Activated naive CD8-positive, alpha-beta T cell treated with anti-CD3 and anti-CD28 coated beads, Interleukin-2, amount 50 U/mL, for 24 hours (primary cell): ENCODE results near the gene PLCB1.
"Not testable (repeated sequence)": the region's sequence is repeated elsewhere in the genome, so short reads cannot be mapped to it uniquely, and the experiment has no call there.

Experiments used
- ATAC-seq: fragments of 150-1000 bp; cut with Tn5 transposase; one replicate; pipeline ENCODE4 v1.10.0; 2021
- DNase-seq: peaks from one replicate; pipeline ENCODE4 v3.0.0; 2021
- H3K27ac Mint-ChIP-seq: one replicate; pipeline ENCODE4 v1.8.0; 2021; ENCODE audit warnings: mild to moderate bottlenecking, mixed read lengths
- H3K27me3 Mint-ChIP-seq: one replicate; pipeline ENCODE4 v1.8.0; 2021; ENCODE audit warnings: mixed read lengths
- H3K36me3 Mint-ChIP-seq: one replicate; pipeline ENCODE4 v1.8.0; 2021; ENCODE audit warnings: low read depth, mixed read lengths
- H3K4me1 Mint-ChIP-seq: one replicate; pipeline ENCODE4 v1.8.0; 2021; ENCODE audit warnings: mixed read lengths
- H3K4me3 Mint-ChIP-seq: one replicate; pipeline ENCODE4 v1.8.0; 2021; ENCODE audit warnings: mild to moderate bottlenecking, moderate library complexity, mixed read lengths
- H3K9me3 Mint-ChIP-seq: one replicate; pipeline ENCODE4 v1.8.0; 2021; ENCODE audit warnings: mixed read lengths

The PLCB1 gene

DNA sequence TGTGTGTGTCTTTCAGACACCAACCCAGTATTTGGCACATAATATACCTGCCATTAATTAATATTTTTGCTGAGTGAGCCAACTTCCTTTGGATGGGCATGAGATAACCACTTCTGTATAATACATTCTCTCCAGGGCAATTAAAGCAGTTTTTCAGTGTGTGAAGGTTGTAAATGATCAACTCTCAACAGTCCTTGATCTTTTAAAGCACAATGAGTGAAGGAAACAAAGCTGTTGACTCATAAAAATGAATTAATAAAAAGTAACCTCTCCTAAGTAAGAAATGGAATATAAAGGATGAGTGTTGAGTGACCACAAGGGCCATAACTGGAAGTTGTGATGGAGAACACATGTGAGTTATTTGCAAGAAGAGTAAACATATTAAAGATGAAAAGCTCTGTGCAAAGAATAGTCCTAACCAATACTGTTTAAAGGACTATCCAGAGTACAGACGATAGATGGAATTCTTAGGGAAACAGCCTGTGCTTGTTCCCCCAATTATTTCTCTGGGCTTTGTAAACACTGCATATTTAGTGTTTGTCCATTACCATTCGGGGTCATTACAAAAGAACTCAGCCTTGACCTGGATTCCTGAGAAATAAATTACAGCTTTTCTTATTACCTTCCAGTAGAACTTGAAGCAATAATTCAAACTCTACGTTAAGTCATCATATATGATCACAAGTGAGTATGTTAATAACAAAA lies 446.2 kb downstream of the PLCB1 start:
- Mint-ChIP-seq H3K4me1 (no peaks in the 10 kb centered on the region), H3K27ac (no peak overlapping the region), H3K27me3 (no peaks in the 10 kb centered on the region), H3K4me3 (no peak overlapping the region), H3K9me3 (peaks cover 3% of the 10 kb centered on the region), H3K36me3 (no peaks in the 10 kb centered on the region)
- ATAC-seq = no peak
- no peak for DNase-seq

DNA sequence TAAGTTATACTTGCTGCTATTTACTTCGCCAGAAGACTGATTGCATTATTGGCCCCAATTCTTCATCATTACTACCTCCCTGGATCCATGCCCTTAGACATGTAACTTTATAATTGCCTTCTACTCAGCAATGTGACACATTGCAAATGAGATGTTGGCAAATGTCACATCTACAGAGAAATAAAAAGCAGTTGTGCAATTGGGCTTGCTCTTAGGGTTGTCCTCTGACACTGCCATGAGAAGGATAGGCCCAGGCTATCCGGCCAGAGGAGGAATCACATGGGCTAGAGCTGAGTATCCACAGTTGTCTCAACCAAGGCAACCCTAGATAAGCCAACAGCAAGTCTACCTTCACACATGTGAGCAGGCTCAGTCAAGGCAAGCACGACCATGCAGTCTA lies 447.0 kb downstream of the PLCB1 start:
- H3K27me3 Mint-ChIP-seq = no peaks in the 10 kb centered on the region
- ATAC-seq = no peak
- no peaks in the 10 kb centered on the region for H3K36me3 Mint-ChIP-seq
- H3K27ac Mint-ChIP-seq = no peak overlapping the region
- H3K4me1 Mint-ChIP-seq = no peaks in the 10 kb centered on the region
- H3K4me3 Mint-ChIP-seq = no peak overlapping the region
- DNase-seq = no peak
- peaks cover 3% of the 10 kb centered on the region for H3K9me3 Mint-ChIP-seq

GRCh38 chr20:8581446-8582183 lies 449.5 kb downstream of the PLCB1 start:
- Mint-ChIP-seq H3K9me3 (peaks cover 3% of the 10 kb centered on the region), H3K27ac (no peak overlapping the region), H3K27me3 (no peaks in the 10 kb centered on the region)

GRCh38 chr20:8583012-8583565 lies 451.0 kb downstream of the PLCB1 start:
- no peak overlapping the region for H3K4me3 Mint-ChIP-seq
- no peak overlapping the region for H3K27ac Mint-ChIP-seq
- no peaks in the 10 kb centered on the region for H3K27me3 Mint-ChIP-seq
- H3K4me1 Mint-ChIP-seq = no peaks in the 10 kb centered on the region
- no peaks in the 10 kb centered on the region for H3K36me3 Mint-ChIP-seq
- DNase-seq = no peak
- no peaks in the 10 kb centered on the region for H3K9me3 Mint-ChIP-seq
- no peak for ATAC-seq

More at GRCh38 chr20:8581446-8582183, 449.5 kb downstream of the PLCB1 start:
- Mint-ChIP-seq H3K4me3 (no peak overlapping the region), H3K36me3 (no peaks in the 10 kb centered on the region), H3K4me1 (no peaks in the 10 kb centered on the region)
- ATAC-seq = no peak
- no peak for DNase-seq

GRCh38 chr20:8583566-8584043 lies 451.5 kb downstream of the PLCB1 start:
- H3K4me3 Mint-ChIP-seq = no peak overlapping the region
- H3K27ac Mint-ChIP-seq = no peak overlapping the region
- DNase-seq = no peak
- no peaks in the 10 kb centered on the region for H3K27me3 Mint-ChIP-seq
- ATAC-seq = no peak
- no peaks in the 10 kb centered on the region for H3K36me3 Mint-ChIP-seq
- H3K4me1 Mint-ChIP-seq = no peaks in the 10 kb centered on the region
- no peaks in the 10 kb centered on the region for H3K9me3 Mint-ChIP-seq

- H3K4me3 Mint-ChIP-seq = no peak overlapping the region
- H3K36me3 Mint-ChIP-seq = no peaks in the 10 kb centered on the region
- no peak for DNase-seq
- ATAC-seq = no peak
- peaks cover 4% of the 10 kb centered on the region for H3K9me3 Mint-ChIP-seq
- H3K4me1 Mint-ChIP-seq = no peaks in the 10 kb centered on the region
- H3K27ac Mint-ChIP-seq = no peak overlapping the region
- no peaks in the 10 kb centered on the region for H3K27me3 Mint-ChIP-seq
Measured at GRCh38 chr20:8587251-8587650, 455.2 kb downstream of the PLCB1 start.

DNA sequence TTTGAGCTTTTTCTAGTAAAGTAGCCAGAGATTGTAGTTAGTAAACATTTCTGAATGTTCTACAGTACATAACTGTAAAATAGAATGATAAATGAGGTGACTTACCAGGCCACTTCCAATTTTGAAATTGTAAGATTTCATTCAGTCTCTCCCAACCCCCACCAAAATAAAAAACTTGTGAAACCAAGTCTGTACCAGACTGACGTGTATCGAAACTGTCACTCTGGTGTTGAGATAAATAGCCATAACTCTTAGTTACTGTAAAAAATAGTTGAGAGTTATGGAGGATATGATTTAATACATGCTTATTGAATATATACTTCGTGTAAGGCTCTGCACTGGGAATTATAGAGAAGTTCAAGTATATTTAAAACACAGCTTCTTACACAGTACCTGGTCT lies 455.7 kb downstream of the PLCB1 start:
- Mint-ChIP-seq H3K27ac (no peak overlapping the region), H3K4me3 (no peak overlapping the region), H3K9me3 (peaks cover 4% of the 10 kb centered on the region), H3K36me3 (no peaks in the 10 kb centered on the region), H3K4me1 (no peaks in the 10 kb centered on the region), H3K27me3 (no peaks in the 10 kb centered on the region)
- DNase-seq = no peak
- ATAC-seq = no peak

GRCh38 chr20:8589956-8590355 lies 457.9 kb downstream of the PLCB1 start:
- Mint-ChIP-seq H3K4me3 (no peak overlapping the region), H3K36me3 (no peaks in the 10 kb centered on the region), H3K27ac (no peak overlapping the region), H3K4me1 (no peaks in the 10 kb centered on the region), H3K9me3 (peaks cover 4% of the 10 kb centered on the region), H3K27me3 (no peaks in the 10 kb centered on the region)
- ATAC-seq = no peak
- no peak for DNase-seq

DNA sequence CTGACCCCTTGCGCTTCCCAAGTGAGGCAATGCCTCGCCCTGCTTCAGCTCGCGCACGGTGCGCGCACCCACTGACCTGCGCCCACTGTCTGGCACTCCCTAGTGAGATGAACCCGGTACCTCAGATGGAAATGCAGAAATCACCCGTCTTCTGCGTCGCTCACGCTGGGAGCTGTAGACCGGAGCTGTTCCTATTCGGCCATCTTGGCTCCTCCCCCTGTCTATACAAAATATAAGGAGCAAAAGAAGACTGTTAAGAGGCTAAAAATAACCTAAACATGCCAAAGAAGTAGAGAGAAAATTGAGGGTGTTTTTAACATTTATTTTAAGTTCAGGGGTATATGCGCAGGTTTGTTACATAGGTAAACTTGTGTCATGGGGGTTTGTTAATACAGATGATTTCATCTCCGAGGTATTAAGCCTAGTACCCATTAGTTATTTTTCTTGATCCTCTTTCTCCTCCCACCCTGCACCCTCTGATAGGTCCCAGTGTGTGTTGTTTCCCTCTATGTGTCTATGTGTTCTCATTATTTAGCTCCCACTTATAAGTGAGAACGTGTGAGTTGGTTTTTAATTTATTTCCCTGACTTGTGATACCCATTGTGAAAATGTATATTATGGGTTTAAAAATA lies 469.0 kb downstream of the PLCB1 start:
- H3K27ac Mint-ChIP-seq, H3K9me3 Mint-ChIP-seq, DNase-seq, ATAC-seq, H3K36me3 Mint-ChIP-seq, H3K27me3 Mint-ChIP-seq, H3K4me3 Mint-ChIP-seq: not testable (repeated sequence)
- peaks cover 27% of the 10 kb centered on the region for H3K4me1 Mint-ChIP-seq

- Mint-ChIP-seq H3K9me3 (peaks cover 8% of the 10 kb centered on the region), H3K27ac (peak overlapping the region; percentile 3), H3K27me3 (no peaks in the 10 kb centered on the region), H3K4me3 (no peak overlapping the region), H3K36me3 (no peaks in the 10 kb centered on the region), H3K4me1 (peaks cover 27% of the 10 kb centered on the region)
- DNase-seq = no peak
- peak; percentile 71 for ATAC-seq
Measured at GRCh38 chr20:8601542-8601912, 469.5 kb downstream of the PLCB1 start.

DNA sequence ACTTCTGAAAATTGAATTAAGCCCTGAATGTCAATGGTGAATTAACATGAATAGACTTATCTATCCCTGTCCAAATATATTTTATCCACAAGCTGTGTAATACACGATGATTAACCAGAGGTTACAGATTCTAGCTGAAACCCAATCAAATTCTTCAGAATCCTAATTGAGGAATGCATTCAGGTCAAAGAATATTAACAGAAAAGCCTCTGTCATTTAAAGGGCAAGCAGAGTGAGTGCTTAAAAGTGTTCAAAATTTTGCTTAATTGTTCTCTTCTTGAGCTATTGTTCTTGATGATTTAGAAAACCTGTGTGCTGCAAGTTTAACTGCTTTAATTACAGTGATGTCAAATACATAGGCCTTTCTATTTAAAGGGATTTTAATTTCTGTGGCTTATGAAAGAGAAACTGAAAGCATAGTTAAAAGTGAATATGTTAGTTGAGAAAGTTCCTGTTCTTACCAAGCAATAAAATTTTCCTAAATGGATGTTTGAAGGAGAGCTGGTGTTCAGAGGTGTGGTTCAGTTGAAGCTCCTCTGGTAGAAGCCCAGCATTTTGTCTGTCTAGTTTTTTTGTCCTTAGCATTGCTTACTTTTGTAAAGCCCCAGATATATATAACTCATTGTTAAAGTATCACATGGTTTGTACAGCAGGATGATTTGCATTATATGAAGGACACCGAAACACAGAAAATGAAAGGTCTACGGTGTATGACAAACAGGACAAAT lies 470.5 kb downstream of the PLCB1 start:
- H3K36me3 Mint-ChIP-seq = no peaks in the 10 kb centered on the region
- peaks cover 27% of the 10 kb centered on the region for H3K4me1 Mint-ChIP-seq
- DNase-seq = no peak
- H3K27me3 Mint-ChIP-seq = no peaks in the 10 kb centered on the region
- ATAC-seq = peak; percentile 24
- peaks cover 8% of the 10 kb centered on the region for H3K9me3 Mint-ChIP-seq
- peak overlapping the region; percentile 65 for H3K27ac Mint-ChIP-seq
- H3K4me3 Mint-ChIP-seq = peak overlapping the region; percentile 63

DNA sequence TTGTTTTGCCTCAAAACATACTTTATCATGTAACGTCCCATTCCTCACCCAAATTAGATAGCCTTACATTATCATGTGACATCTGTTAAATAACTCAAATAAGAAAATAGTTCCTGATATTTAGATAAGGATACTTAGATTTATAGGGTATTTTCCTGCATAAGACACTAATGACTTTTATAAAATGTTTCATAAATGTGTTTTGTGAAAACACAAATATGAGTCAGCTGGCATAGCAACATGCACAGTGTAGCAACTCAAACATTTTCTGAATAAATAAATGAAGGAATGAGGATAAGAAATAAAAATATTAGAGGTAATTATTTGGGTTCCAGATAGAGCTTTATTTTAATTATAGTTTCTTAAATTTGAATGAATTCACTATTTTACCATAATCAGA lies 476.4 kb downstream of the PLCB1 start:
- ATAC-seq = no peak
- peaks cover 5% of the 10 kb centered on the region for H3K4me1 Mint-ChIP-seq
- H3K4me3 Mint-ChIP-seq = no peak overlapping the region
- H3K36me3 Mint-ChIP-seq = no peaks in the 10 kb centered on the region
- H3K27ac Mint-ChIP-seq = no peak overlapping the region
- DNase-seq = no peak
- H3K9me3 Mint-ChIP-seq = peaks cover 8% of the 10 kb centered on the region
- H3K27me3 Mint-ChIP-seq = no peaks in the 10 kb centered on the region

GRCh38 chr20:8616792-8617191 lies 484.7 kb downstream of the PLCB1 start:
- H3K9me3 Mint-ChIP-seq = no peaks in the 10 kb centered on the region
- no peak for ATAC-seq
- H3K4me3 Mint-ChIP-seq = no peak overlapping the region
- no peak overlapping the region for H3K27ac Mint-ChIP-seq
- DNase-seq = no peak
- no peaks in the 10 kb centered on the region for H3K4me1 Mint-ChIP-seq
- no peaks in the 10 kb centered on the region for H3K36me3 Mint-ChIP-seq
- no peaks in the 10 kb centered on the region for H3K27me3 Mint-ChIP-seq

DNA sequence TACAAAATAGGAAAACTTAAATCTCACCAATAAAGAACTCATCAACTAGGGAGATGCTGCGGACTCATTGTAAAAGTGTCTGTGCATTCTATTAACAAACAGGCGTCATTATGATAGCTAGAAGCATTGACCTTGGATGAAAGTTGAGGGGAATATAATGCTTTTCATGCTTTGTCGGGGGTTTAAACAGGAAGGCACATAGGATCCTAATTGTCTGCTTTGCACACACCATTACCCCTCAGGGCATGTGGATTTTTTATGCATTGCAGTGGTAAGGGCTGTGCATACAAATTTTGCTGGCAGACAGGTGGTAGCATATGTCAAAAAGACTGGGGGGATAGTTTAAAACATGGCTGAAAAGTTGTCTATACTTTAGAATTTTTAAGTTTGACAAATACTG lies 488.9 kb downstream of the PLCB1 start:
- Mint-ChIP-seq H3K9me3 (no peaks in the 10 kb centered on the region), H3K27ac (no peak overlapping the region)
- ATAC-seq = no peak

More for the DNA sequence above, 488.9 kb downstream of the PLCB1 start:
- Mint-ChIP-seq H3K27me3 (no peaks in the 10 kb centered on the region), H3K4me3 (no peak overlapping the region), H3K4me1 (no peaks in the 10 kb centered on the region), H3K36me3 (no peaks in the 10 kb centered on the region)
- no peak for DNase-seq
